ENCODE data around the gene CMSS1. TPM values are rescaled to one million over a fixed set of nuclear protein-coding genes. Genes with fewer than 3 reads are reported as not detected.
A peak's percentile ranks its signal among the peaks of the same experiment; 100 is the strongest.
"Not testable (repeated sequence)": the region's sequence is repeated elsewhere in the genome, so short reads cannot be mapped to it uniquely, and the experiment has no call there.

Gene CMSS1
- total and polyA plus RNA-seq, 12 donors: 16.2 to 75.6 (median 33.0) TPM

GRCh38 chr3:100088735-100089368 is 271.2 kb downstream of the CMSS1 start:
- Histone ChIP-seq H3K4me1 (replicated peaks in 1 of 2) (peaks cover 6% of the 10 kb centered on the region in 2 donors), H3K36me3 (replicated peaks in 1 of 2) (no peaks in the 10 kb centered on the region), H3K27me3 (no peaks in the 10 kb centered on the region), H3K27ac (no peak overlapping the region), H3K9me3 (replicated peaks in 1 of 3) (no peaks in the 10 kb centered on the region), H3K4me3 (no peak overlapping the region)
- no peak for TF ChIP-seq CTCF (IDR thresholded peaks at IDR 0.05)
- no peak for TF ChIP-seq POLR2A (IDR thresholded peaks at IDR 0.05)
- intact Hi-C loops (cut with DNase I): no loop called here
- WGBS, 4 donors: 88 to 92% (median 90%) methylated on average over 2 of the region's 2 CpGs
- DNase-seq: no peak

GRCh38 chr3:100089812-100090668 is 272.4 kb downstream of the CMSS1 start:
- intact Hi-C loops (cut with DNase I): no loop called here
- Histone ChIP-seq H3K9me3 (replicated peaks in 1 of 3) (no peaks in the 10 kb centered on the region), H3K4me1 (replicated peaks in 1 of 2) (peaks cover 6% of the 10 kb centered on the region in 2 donors), H3K4me3 (no peak overlapping the region), H3K27me3 (no peaks in the 10 kb centered on the region), H3K36me3 (replicated peaks in 1 of 2) (no peaks in the 10 kb centered on the region), H3K27ac (peak overlapping the region in 1 of 5 donors; percentile 6)
- TF ChIP-seq CTCF (IDR thresholded peaks at IDR 0.05) (peak; percentile 19 to 59 (median 36)), POLR2A (IDR thresholded peaks at IDR 0.05) (no peak)
- peak in 6 of 7 donors; percentile 32 to 62 (median 41) for DNase-seq
- 68 to 76% (median 74%) methylated on average over 7 of the region's 7 CpGs for WGBS, 4 donors

- H3K27ac ChIP-seq: peak overlapping the region in 1 of 5 donors; percentile 8
- intact Hi-C loops (cut with DNase I): no loop called here
- no peaks in the 10 kb centered on the region for H3K9me3 ChIP-seq (replicated peaks in 1 of 3)
- no peaks in the 10 kb centered on the region for H3K36me3 ChIP-seq (replicated peaks in 1 of 2)
- no peaks in the 10 kb centered on the region for H3K27me3 ChIP-seq
- TF ChIP-seq CTCF (IDR thresholded peaks at IDR 0.05): no peak
- TF ChIP-seq POLR2A (IDR thresholded peaks at IDR 0.05): no peak
- no peak for DNase-seq
- H3K4me1 ChIP-seq (replicated peaks in 1 of 2): peaks cover 6% of the 10 kb centered on the region in 2 donors
- H3K4me3 ChIP-seq: no peak overlapping the region
Measured at GRCh38 chr3:100090669-100091005, 273.0 kb downstream of the CMSS1 start.

GRCh38 chr3:100093831-100094230 is 276.2 kb downstream of the CMSS1 start:
- TF ChIP-seq POLR2A (IDR thresholded peaks at IDR 0.05): no peak
- no peak for TF ChIP-seq CTCF (IDR thresholded peaks at IDR 0.05)
- H3K27me3 ChIP-seq: no peaks in the 10 kb centered on the region
- H3K4me3 ChIP-seq: no peak overlapping the region
- no peaks in the 10 kb centered on the region for H3K9me3 ChIP-seq (replicated peaks in 1 of 3)
- WGBS, 4 donors: 92 to 100% (median 97%) methylated on average over 1 of the region's 1 CpG
- H3K4me1 ChIP-seq (replicated peaks in 1 of 2): peaks cover 8 to 16% of the 10 kb centered on the region in 2 donors
- intact Hi-C loops (cut with DNase I): no loop called here
- H3K36me3 ChIP-seq (replicated peaks in 1 of 2): no peaks in the 10 kb centered on the region
- no peak for DNase-seq
- no peak overlapping the region for H3K27ac ChIP-seq

GRCh38 chr3:100096286-100096685 is 278.6 kb downstream of the CMSS1 start:
- H3K4me3 ChIP-seq; H3K9me3 ChIP-seq (replicated peaks in 1 of 3); H3K27me3 ChIP-seq; intact Hi-C loops (cut with DNase I); H3K27ac ChIP-seq; H3K36me3 ChIP-seq (replicated peaks in 1 of 2); DNase-seq: not testable (repeated sequence)
- WGBS, 4 donors: 91 to 97% (median 95%) methylated on average over 1 of the region's 1 CpG
- peaks cover 9 to 21% of the 10 kb centered on the region in 2 donors for H3K4me1 ChIP-seq (replicated peaks in 1 of 2)

Measured in adrenal gland (tissue), 12 donors.